GM21447 (cell line): Measurements from ENCODE around the gene MED27.

Experiments used
- ATAC-seq: cut with Tn5 transposase; IDR thresholded peaks from one replicate; pipeline ENCODE4 v1.9.1; 2021; ENCODE audit not compliant: unreplicated experiment

The MED27 gene

DNA sequence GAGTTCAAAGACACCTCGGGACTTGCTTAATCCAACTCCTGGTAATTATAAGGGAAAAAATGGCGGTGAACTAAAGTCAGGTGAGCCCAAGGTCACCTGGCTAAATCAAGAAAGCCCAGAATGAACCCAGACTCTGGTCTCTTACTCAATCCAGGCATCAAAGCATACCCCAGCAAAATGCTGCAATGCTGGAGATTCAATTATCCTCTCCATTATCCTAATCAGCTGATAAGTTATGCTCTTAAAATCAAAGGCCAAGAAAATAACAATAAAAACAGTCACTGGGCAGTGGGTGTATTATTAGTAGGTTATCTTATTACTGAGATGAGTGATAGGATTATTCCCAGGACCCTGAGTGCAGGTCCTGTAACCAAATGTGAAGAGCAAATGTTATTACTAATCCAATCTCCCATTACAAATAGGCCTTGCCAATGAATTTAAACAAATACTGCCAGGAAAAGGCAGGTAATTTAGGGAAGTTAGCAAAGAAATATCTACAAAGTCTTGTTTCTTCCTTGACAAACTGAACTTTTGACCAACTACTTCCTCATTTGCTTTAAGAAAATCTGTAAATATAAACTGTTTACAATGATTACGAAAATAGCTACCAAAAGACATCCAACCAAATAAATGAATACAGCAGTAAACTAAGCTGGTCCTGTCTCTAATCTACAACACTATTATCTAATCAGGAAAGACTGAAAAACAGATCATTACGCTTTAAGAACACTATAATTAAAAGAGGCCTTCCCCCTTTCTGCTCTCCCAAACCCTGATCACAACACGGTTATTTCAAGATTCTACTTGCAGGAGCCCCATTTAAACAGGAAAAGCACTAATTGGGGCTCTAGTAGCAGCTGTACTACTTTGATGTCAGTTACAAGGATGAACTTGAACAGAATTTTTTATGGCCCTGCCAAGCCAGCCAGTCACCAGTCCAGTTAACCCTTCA, 103.2 kb downstream of the MED27 start:
- no peak for ATAC-seq

DNA sequence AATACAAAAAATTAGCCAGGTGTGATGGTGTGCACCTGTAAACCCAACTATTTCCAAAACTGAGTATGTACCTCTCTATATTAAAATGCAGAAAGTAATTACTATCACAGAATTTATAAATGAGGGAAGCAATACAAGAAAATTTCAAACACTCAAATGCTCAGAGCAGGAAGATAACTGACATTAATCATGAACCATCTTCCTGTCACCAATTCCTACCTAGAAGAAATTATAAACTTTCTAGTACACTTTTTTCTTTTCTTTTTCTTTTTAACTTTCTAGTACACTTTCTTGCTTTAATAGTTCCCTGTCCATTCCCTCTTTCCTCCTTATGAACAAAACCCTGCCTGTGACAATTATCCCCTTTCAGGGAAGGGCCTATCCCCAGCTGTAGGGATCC, 106.8 kb downstream of the MED27 start:
- no peak for ATAC-seq

DNA sequence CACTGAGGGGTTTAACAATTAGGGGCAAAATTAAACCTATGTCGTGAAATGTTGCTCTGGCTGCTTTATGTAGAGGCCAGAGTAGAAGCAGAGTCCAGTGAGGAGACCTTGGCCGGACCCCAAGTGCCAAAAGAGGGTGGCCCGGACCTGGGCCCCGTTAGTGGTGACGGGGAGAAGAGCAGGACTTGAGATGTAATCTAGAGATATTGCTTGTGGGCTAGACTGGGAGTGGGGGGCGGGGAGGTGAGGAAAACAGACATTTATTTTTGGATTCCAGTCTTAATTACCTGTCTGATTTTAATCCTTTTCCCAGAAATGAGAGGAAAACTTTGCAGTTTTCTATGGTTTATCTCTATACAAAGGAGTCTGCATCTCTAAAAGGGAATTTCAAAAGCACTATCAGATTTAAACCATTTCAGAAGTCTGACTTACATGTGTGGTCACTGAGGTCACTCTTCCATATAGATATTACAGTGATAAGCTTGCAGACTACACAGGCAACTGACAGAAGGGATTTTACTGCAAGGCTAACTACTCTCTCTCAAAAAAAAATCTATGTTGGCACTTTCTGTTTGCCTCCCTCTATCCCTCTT, 108.1 kb downstream of the MED27 start:
- ATAC-seq: no peak

DNA sequence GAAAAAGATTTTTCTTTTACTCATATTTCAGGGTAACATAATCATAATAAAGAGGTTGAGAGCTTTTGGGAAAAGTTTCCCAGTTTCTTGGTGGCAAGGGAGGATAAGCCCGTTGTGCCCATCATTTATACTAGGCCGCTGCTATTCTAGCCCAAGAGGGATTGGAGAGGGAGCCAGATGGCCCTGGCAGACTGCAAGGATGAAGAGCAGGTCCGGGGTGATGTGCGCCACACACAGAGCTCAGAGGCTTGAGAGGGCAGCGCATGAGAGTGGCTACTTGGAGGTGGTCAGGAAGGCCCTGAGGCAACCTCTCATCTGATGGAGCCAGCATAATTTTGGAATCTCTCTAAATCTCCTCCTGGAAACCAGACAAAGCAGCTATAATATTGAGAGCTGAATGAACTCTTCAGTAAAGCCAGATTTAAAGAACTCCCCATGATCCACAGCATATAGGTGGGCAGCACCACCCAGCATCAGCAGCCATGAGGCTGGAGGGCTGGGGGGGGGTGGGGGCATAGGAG, 110.1 kb downstream of the MED27 start:
- no peak for ATAC-seq

DNA sequence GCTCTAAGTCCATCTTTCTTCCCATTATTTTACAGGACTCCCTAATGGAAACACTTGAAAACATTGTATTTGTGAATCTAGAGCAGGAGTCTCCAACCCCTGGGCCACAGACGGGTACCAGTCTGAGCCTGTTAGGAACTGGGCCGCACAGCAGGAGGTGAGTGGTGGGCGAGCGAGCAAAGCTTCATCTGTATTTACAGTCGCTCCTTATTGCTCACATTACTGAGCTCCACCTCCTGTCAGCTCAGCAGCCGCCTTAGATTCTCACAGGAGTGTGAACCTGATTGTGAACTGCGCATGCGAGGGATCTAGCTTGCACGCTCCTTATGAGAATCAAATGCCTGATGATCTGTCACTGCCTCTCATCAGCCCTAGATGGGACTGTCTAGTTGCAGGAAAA, 111.0 kb downstream of the MED27 start:
- no peak for ATAC-seq

DNA sequence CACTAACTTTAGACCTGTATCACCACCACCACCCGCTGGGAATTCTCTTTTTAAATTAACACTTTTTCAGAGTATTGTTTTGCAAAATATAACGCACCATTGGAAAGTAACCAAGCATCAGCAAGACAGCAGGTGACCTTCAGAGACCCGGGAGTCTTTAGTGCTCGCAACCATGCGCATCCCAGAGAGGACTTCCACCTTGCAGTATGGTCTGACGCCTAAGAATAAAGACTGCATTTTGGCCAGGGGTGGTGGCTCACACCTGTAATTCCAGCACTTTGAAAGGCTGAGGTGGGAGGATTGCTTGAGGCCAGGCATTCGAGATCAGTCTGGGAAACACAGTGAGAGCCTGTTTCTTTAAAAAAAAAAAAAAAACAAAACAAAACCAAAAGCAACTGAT, 113.8 kb downstream of the MED27 start:
- ATAC-seq: no peak

DNA sequence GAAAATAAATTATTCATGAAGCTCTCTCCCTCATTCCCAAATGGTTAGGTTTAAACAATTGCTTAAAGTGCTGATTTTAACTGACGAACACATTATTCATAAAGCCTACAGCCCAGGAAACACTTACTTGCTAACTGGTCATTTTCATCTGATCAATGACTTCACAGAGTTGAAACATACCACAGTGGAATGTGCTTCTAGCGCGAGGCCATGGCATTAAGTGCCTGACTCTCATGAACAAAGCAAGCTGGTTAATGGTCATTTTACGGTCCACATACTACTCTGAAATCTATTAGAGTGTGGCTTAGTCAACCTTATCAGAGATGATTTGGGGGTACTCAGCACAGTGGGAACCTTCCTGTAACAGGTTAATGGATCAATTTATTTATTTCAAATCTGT, 114.6 kb downstream of the MED27 start:
- no peak for ATAC-seq

DNA sequence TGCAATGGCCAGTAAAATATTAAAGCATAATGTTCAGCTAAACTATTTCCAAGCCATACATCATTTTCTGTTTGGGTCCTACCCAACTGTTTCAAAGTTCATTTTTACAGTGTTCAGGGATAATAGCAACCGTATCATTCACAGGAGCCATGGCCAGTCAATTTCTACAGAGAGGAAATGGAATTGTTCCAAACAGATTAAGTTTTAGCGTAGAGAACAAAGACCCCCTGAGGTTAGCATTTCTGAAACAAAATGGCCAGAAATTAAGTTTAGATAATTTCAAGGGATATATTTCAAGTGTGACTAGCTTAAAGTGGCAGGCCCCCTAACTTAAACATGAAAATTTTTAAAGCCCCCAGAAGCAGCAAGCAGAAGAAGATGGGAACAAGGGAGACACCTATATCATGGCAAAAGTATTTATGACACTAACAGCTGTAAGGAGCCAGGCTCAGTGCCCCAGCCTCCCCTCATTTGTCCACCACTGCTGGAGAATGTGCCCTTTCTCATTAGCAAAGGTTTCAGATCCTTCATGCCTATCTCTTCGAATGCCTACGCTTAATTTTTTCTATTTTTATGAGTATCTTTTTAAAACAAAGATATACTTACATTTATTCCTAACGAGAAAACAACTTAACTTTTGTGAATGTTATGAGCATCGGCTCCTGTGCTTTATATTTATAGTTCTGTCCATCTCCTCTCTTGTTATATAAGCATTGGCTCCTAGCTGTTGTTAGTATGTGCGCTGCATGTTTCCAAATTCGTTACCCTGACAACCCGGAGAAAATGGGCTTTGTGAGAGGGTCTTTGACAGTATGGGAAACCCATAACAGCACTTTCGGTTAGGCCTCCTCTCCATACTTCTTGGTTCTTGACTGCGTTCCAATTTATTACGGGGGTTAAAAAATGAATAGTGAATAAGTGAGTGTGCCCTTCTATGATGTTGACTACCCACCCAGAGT, 116.3 kb downstream of the MED27 start:
- ATAC-seq: no peak

DNA sequence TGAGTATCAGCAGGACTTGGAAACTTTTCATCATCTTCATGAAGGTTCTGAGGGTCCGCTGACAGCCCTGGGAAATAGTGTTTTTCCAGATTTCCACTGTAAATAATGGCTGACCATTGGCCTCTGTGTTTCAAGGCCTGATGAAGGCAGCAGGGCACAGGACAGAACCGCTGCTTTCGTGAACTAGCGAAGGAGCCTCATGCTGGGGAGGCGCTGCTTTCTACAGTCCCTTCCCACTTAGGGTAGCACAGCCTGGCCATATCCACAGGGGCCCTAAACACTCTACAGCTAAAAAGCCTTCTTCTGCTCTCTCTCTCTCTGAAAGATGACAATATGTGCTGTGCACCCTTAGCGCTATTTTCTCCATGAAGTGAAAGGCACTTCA, 118.2 kb downstream of the MED27 start:
- no peak for ATAC-seq

DNA sequence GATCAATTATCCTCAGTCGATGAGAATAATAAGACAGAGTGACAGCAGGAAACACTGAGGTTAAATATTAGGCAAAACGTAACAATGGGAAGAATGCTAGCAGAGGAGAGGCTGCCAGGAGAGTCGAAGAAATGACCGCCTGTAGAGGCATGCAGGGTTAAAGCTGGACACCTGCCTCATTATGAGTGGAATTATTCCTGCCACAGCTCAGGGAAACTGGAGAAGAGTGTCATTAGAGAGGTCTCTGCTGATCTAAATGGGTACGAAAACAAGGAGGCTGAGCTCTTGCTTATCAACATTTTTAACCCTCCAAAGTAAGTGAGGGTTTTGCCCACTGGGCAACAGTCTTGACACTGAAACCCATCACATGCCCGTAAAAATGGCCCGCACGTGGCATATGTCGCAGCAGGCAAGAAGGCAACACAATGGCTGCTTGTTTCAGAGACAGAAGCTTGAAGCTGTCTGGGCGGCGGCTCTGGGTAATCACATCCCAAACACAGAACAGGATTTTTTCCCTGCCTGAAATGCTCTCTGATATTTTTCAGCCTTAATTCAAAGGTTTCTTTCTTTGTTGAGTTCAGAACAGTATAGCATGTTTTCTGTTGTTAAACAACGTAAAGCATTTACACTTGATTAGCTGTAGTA, 118.7 kb downstream of the MED27 start:
- ATAC-seq: no peak

DNA sequence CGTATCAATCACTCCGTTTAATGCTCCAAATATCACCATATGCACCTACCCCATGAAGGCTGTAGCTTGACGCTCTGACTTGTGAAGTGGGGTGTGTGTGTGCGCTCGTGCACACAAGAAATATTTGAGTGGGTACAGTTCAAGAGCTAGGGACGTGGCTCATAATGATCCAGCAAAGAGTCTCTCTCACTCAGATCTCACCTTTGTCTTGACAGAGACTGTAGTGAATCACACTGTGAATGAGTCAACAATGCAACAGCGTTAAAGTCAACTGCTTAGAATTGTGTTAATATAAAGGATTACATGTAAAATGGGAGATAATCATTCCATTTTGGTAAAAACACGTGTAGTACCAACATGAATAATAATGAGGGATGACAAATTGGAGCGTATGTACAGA, 119.4 kb downstream of the MED27 start:
- no peak for ATAC-seq

DNA sequence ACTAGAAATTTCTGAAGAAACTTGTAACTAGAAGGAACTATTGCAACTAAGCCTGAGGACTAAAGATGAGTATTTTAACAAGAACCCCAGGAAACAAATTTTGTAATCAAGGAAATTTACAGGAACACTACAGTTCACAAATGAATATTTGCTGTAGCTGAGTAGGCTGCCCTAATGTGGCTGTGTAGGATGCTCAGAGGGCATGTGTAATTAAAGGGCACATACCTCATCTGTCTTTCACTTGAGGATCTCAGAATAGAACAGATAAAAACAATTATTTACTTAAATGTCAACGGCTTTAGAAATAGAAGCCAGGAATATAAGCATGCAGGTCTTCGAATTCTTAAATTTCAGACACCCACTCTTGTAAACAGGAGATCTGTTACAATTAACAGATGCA, 119.8 kb downstream of the MED27 start:
- no peak for ATAC-seq

DNA sequence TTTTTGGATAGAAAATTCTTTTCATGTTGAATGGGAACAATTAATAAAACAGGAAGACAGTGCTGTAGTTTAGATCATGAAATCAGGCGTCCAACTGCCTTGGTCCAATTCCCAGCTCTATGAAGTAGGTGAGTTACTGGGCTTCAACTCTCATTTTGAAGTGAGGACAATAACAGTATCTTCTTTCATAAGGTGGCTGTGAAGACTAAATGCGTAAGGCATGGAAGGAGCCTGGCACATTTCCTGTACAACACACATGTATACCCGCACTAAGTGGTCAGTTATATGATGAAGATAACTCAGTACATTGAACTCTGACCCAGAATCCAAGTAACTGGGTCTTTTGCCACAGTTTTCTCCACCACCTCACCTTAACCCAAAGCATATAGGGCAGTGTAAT, 120.6 kb downstream of the MED27 start:
- no peak for ATAC-seq

DNA sequence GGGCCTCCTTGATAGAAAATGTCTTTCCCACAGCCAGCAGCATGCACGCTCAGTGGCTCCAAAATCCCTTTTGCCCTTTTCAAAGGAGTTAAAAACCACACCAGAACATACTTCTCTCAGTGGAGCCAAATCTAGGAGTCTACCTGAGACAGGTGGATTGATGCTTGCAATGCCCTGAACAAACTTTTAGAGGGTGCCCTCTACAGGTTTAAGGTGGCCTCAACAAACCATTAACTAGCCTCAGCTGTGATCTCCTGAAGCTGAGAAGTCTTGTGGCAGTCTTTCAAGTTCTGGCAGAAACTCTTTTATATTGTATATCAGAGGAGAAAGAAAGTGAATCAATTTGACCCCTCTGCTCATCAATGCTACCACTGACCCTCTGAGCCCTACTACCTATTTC, 125.4 kb downstream of the MED27 start:
- no peak for ATAC-seq

DNA sequence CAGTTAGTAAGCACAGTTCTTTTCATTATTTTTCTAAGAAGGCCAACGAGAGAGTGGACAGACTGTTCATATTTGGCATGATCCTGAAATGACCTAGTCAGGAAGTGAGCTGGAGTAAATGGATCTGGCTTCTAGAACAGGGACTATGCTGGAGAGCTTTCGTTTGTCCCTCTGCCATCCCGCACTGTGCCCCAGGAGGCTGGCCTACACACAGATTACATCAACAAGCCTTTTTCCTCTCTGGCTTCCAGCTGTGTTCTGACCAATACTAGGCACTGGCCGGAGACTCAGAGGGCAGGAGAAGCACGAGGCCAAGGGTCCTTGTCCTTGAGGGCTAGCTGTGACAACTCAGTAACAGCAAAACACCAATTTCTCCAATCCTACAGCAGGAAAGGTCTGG, 127.8 kb downstream of the MED27 start:
- no peak for ATAC-seq

DNA sequence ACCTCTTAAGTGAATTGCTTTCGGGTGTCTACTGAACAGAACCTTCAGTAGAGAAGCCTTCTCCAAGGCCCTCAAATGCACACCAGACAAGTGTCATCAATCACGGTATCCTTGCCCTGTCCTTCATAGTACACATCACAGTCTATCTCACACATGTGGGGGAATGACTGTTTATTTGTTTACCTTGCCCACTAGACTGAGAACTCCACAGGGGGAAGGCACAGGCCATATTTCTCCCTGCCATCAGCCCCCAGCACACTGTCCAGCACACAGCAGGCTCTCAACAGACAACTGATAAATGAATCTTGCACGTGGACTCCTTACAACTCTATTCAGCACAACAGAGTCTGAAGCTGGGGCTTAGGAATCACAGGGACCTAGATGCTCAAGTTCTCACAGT, 128.5 kb downstream of the MED27 start:
- ATAC-seq: no peak

DNA sequence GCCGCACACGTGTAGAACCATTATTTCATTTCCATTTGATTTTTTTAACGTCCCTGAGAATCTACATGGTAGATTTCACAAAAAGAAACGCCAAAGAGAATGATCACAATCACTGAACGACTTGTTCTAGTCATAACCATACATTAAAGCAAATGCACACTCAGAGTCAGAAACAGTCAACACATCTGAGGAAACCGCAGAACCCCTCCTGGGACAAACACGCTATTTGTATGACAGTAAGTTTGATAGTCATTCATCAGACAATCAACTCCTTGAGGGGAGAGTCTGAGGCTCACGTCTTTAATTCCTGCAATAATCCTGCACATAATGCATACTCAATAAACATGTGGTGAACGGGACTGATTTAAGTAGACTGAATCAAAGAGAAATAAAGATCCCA, 129.2 kb downstream of the MED27 start:
- no peak for ATAC-seq

DNA sequence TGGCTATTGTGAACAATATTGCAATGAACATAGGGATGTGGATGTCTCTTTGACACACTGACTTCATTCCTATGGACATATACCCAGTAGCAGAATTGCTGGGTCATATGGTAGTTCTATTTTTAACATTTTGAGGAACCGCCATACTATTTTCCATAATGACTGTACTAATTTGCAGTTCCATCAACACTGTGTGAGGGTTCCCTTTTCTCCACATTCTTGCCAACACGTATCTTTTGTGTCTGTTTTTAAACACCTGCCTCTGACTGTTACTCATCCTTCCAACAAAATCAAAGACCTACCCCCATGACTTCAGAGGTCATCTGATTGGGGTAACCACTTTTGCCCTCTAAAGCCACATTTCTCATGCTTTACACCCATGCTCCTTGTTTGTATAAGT, 133.5 kb downstream of the MED27 start:
- no peak for ATAC-seq

DNA sequence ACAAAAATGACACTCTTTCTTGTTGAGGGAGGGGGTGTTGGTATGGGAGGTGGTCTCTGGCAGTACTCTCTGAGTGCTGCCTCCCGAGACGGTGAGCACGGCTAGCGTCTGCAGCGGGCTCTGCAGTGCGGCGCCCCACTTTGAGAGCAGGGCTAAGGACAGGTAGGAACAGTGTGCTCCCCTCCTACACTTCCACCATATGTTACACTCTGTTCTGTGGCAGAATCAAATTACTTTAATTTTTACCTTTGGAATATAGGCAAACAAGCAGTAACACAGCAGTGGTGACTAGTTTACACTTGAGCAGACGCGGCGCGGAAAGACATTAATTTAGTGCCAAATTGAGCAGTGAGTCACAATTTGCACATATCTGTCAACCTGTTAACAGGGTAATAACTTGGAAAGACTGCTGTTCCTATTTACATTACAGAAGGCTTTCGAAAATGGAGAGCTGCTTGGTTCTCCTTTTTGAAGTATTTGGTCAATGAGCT, 136.3 kb downstream of the MED27 start:
- ATAC-seq: no peak

DNA sequence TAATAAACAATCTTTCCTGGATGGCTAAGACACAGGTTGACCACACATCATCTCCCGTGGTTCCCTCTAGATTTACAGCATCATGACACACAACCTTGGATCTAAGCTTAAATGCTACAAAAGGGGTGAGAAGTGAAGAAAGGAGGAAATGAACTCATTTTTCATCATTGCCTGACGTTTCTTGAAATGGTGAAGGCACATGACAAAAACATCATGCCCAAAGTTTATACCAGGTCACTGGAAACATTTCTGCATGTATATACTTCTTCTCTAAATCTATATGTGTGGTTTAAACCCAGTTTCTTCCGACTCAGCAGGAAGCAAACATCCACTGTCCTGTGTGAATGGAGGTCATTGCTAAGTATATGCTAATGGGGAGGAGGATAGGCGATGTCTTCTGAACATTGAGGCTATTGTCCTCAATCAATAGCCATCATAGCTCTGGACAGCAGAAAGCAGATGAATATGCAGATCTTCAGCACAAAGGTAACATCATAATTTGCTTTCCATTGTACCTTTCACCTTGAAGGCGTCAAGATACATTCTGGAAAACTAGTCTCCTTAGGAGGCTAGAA, 137.4 kb downstream of the MED27 start:
- ATAC-seq: no peak
